GM12878 (cell line): Measurements from ENCODE around the gene PRM2.

ENCODE experiments used
- CTCF ChIP-seq, 3 experiments: IDR thresholded peaks in 2 of 3; conservative IDR thresholded peaks in 1 of 3; 2 replicates each; pipeline ENCODE4 v1.5.1; 2011; ENCODE audit warnings: low read depth in 3 of 3, low read length in 3 of 3, mild to moderate bottlenecking in 3 of 3, control low read depth in 2 of 3, moderate library complexity in 2 of 3, inconsistent platforms in 1 of 3, mixed read lengths in 1 of 3; ENCODE audit not compliant: control insufficient read depth in 2 of 3, insufficient read depth in 1 of 3; ENCODE audit errors: extremely low read depth in 1 of 3
- KDM1A ChIP-seq: fragments of 200-600 bp; sonication (generic); IDR thresholded peaks from 2 replicates; pipeline ENCODE4 v1.6.1; 2016; ENCODE audit warnings: borderline replicate concordance
- NFYB ChIP-seq: IDR thresholded peaks from 2 replicates; pipeline ENCODE4 v1.6.1; 2011; ENCODE audit warnings: low read depth, mild to moderate bottlenecking, low read length, improper control_type of control experiment, moderate library complexity; ENCODE audit not compliant: insufficient read depth
- RELA ChIP-seq: fragments of 450-650 bp; IDR thresholded peaks from 2 replicates; pipeline ENCODE4 v1.8.0; 2014; ENCODE audit warnings: borderline replicate concordance; ENCODE audit not compliant: partially characterized antibody
- SIN3A ChIP-seq: IDR thresholded peaks from 2 replicates; pipeline ENCODE4 v1.6.1; 2012; ENCODE audit warnings: low read depth, low read length, improper control_type of control experiment
- SREBF1 ChIP-seq: IDR thresholded peaks from 2 replicates; pipeline ENCODE4 v1.6.1; 2012; ENCODE audit warnings: mild to moderate bottlenecking, low read length
- ZBTB11 ChIP-seq: fragments of 450-650 bp; formaldehyde crosslinking; IDR thresholded peaks from 2 replicates; pipeline ENCODE4 v1.5.0; 2022; ENCODE audit warnings: mild to moderate bottlenecking, missing genetic modification characterization
- ZNF207 ChIP-seq: fragments of 450-650 bp; IDR thresholded peaks from 2 replicates; pipeline ENCODE4 v1.6.1; 2014; ENCODE audit warnings: antibody characterized with exemption, mild to moderate bottlenecking, borderline replicate concordance

- no peak for TF ChIP-seq NFYB
- no peak for TF ChIP-seq CTCF (IDR thresholded peaks at IDR 0.05 in 2 of 3, conservative IDR thresholded peaks at IDR 0.05 in 1 of 3; ENCODE audit: control insufficient read depth in 2 of 3, extremely low read depth in 1 of 3, insufficient read depth in 1 of 3, low read depth in 3 of 3, low read length in 3 of 3)
- TF ChIP-seq SIN3A = no peak
- no peak for TF ChIP-seq ZBTB11 (CRISPR knock-in tag)
- no peak for TF ChIP-seq KDM1A
- TF ChIP-seq RELA = no peak
- TF ChIP-seq ZNF207 = no peak
- no peak for TF ChIP-seq SREBF1
Measured at GRCh38 chr16:11280616-11281522, 4.6 kb upstream of the PRM2 start, which contains the start of gene PRM1.
